HG03159 (cell line): ENCODE data around the gene POLR2H.
A peak's percentile ranks its signal among the peaks of the same experiment; 100 is the strongest.
"Not testable (repeated sequence)": the region's sequence is repeated elsewhere in the genome, so short reads cannot be mapped to it uniquely, and the experiment has no call there.

Experiments
- ATAC-seq: cut with Tn5 transposase; IDR thresholded peaks from one replicate; pipeline ENCODE4 v1.9.1; 2021; ENCODE audit warnings: mild to moderate bottlenecking, moderate library complexity; ENCODE audit not compliant: unreplicated experiment

Gene POLR2H

DNA sequence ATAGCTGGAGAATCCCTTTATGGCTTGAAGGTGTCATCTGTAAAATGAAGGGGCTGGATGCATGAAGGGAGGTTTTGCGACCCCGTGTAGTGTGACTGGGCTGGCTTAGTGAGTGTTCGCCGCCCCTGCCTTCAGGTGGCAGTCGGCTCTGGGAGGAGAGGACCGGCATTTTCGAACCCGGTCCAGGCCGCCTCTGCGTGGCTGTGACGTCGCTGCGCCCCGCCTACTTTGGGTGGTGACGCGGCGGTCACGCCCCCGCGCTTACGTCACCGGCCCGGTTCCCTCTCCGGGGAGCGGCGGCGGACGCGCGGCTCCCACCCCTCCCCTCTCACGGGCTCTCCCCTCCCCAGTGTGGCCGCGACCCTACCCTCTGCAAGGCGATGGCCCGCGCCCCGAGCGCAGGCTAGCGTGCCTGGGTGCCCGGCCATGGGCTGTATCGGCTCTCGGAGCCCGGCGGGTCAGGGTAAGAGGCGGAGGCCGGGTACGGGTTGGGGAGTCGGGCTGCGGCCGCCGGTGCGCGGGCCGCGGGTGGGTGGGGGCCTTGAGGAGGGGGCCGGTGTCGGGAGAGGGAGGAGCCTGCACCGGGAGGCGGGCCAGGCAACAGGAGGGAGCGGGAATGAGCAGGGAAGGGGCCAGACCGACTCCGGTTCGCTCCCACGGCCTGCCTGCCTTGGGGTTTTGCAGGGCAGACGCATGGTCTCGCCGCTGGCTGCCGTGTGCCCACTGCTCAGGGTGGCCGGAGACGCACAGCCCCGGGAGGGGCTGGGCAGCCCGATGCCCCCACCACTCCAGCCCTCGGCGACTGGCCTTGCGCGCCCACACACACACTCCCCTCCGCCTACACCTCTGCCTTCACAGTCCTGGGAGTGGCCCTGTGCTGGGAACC, 25.6 kb upstream of the POLR2H start:
- ATAC-seq: peak; percentile 83

GRCh38 chr3:184336547-184337398, 24.7 kb upstream of the POLR2H start:
- no peak for ATAC-seq

- no peak for ATAC-seq
Observed at GRCh38 chr3:184337399-184337714, 24.2 kb upstream of the POLR2H start, which contains the start of gene FAM131A. Gene FAM131A (plus strand): TSS chr3:184337600. CDS start chr3:184337631, 31 bp downstream.

- no peak for ATAC-seq
Observed at GRCh38 chr3:184337981-184338380, 23.5 kb upstream of the POLR2H start.

DNA sequence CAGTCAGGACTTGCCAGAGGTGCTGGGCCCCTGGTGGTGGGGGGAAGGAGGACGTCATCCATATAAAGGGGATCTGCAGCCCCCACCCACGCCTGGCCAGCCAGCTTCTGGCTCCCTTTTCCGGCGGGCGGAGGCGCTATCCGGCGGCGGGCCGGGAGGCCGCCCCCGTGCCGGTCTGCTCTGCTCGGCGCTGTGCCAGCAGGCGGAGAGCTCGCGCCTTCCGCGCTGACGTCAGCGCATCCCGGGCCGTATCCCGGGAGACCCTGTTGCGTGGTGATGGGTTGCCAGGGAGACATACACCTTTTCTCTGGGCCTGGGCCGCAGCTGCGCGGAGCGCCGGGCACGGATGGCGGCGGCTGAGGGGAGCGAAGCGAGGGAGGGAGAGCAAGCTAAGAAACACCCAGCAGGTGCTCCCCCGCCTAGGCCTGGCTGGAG, 23.0 kb upstream of the POLR2H start:
- no peak for ATAC-seq

DNA sequence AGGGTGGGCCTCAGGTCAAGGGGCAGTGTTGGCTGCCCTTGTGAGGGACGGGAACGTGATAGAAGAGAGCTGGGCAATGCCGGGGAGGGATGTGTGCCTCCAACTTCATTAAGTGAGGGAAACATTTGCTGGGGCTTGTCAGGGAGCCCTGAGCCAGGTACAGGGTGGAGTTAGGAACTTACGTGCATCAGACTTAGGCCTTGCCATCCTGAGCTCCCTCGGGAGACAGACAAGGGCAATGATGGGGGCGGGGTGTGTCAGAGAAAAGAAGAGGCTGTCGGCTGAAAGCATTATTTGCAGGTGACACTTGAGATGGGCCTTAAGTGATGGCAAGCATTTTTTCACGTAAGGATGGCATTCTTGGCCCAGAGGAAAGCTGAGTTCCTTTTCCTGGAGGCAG, 22.5 kb upstream of the POLR2H start:
- no peak for ATAC-seq

DNA sequence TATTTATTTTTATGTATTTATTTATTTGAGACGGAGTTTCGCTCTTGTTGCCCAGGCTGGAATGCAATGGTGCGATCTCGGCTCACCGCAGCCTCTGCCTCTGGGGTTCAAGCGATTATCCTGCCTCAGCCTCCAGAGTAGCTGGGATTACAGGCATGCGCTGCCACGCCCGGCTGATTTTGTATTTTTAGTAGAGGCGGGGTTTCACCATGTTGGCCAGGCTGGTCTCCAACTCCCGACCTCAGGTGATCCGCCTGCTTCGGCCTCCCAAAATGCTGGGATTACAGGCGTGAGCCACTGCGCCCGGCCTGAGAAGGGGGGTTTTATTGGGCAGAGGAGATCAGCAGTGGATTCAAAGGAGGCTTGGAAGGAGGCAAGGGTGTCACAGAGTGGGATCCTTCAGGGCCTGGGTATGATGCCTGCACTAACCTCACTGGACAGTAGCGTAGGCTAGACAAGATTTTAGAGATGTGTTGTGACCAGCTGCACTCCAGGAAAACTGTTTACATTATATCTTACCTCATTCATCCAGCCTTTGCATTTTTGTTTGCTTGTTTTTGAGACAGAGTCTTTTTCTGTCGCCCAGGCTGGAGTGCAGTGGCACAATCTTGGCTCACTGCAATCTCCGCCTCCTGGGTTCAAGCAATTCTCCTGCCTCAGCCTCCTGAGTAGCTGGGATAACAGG, 21.9 kb upstream of the POLR2H start:
- ATAC-seq: not testable (repeated sequence)

DNA sequence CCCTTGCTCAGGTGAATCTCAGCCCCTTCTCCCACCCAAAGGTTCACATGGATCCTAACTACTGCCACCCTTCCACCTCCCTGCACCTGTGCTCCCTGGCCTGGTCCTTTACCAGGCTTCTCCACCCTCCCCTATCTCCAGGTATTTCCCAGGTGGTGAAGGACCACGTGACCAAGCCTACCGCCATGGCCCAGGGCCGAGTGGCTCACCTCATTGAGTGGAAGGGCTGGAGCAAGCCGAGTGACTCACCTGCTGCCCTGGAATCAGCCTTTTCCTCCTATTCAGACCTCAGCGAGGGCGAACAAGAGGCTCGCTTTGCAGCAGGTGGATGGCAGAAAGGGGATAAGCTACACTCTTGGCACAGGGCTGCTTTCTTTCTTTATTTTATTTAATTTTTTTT, 19.6 kb upstream of the POLR2H start:
- no peak for ATAC-seq

- ATAC-seq: no peak
Observed at GRCh38 chr3:184343200-184343876, 18.2 kb upstream of the POLR2H start.

GRCh38 chr3:184344579-184345316, 16.8 kb upstream of the POLR2H start:
- ATAC-seq: no peak

GRCh38 chr3:184345317-184346144, 16.0 kb upstream of the POLR2H start:
- ATAC-seq: no peak

- no peak for ATAC-seq
Observed at GRCh38 chr3:184346480-184347190, 14.9 kb upstream of the POLR2H start.

- no peak for ATAC-seq
Observed at GRCh38 chr3:184347321-184348056, 14.0 kb upstream of the POLR2H start.

DNA sequence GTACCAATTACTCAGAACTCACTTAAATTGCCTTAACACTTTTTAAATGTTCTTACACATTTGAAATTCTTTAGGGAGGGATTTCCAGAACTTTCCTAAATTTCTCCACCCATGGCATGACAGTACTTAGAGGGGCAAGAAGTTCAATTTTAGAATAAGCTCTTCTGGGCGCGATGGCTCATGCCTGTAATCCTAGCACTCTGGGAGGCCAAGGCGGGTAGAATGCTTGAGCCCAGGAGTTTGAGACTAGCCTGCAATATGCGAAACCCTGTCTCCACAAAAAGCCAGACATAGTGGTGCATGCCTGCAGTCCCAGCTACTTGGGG, 13.5 kb upstream of the POLR2H start:
- ATAC-seq: no peak

DNA sequence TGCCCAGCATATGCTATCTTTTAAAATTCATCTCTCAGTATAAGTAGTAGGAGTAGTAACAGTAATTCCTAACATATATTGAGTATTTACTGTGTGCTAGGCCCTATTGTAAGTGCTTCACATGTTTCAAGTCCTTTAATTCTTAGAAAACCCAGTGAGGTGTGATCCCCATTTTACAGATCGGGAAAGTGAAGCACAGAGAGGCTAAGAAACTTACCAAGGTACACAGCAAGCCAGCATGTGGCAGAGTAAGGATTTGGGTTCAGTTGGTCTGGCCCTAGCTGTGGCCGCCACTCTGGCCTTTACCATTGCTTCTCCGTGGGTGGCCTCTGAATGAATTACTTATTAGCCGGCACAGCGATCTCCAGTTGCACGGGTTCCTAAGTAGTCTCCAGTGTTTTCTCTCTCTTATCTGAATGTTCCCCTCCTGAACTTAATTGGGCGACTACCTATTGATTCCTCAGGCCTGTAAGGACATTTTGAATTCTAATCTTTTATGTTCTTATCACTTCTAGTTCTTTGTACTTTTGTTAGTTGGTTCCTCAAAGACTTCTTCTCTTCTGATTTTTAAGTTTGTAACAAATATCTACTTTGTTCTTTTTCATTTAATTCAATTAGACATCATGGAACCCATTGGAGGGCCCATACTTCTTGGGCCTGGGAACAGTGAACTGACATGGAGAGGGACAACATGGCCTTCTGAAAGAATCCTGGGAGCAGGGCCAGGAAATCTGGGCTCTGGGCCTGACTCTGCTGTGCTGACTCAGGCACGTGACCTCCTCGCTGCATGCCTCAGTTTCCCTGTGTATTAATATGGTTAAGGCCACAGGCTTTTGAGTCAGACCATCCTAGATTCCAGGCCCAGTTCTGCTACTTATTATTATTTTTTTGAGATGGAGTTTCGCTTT, 11.7 kb upstream of the POLR2H start:
- no peak for ATAC-seq

DNA sequence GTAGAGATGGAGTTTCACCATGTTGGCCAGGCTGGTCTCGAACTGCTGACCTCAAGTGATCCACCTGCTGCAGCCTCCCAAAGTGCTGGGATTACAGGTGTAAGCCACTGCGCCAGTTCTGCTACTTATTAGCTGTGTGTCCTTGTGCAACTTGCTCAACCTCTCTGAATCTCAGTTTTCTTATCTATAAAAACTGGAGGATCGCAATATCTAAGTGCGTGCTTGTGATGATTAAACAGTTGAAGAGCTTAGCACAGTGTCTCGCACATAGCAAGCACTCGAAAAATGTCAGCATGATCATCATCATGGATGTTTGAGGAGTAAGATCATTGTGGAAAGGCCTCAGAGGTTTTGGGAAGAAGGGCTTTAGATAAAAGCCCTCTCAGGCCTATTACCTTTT, 10.9 kb upstream of the POLR2H start:
- no peak for ATAC-seq

- ATAC-seq: no peak
Observed at GRCh38 chr3:184351511-184352148, 9.9 kb upstream of the POLR2H start.
